ENCODE results near the gene NSMCE1.
A peak's percentile ranks its signal among the peaks of the same experiment; 100 is the strongest.

The NSMCE1 gene

DNA sequence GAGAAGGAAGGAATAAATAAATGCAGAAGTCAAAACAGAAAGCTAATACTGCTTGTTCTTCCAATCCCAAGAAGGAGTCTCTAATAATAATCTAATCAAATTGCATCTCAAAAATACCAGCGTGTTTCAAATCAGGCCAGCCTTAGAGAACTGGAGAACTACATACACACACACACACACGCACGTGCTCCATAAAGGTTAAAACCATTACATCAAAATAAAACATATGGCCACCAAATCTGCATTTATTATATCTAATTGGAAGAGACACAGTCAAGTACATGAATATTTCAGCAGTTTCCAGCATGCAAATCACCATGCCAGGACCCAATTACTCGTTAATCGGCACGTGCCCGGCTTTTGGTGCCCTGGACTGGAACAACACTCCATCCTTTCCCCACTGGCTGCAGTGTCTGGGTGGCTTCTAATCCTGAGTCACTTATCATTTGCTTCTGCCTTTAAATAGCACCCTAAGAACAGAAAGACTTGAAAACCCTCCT is 85.6 kb downstream of the NSMCE1 start:
- peaks cover 0 to 18% of the 10 kb centered on the region in 2 donors for H3K27me3 ChIP-seq
- H3K36me3 ChIP-seq = no peaks in the 10 kb centered on the region
- TF ChIP-seq, protein P1, sequence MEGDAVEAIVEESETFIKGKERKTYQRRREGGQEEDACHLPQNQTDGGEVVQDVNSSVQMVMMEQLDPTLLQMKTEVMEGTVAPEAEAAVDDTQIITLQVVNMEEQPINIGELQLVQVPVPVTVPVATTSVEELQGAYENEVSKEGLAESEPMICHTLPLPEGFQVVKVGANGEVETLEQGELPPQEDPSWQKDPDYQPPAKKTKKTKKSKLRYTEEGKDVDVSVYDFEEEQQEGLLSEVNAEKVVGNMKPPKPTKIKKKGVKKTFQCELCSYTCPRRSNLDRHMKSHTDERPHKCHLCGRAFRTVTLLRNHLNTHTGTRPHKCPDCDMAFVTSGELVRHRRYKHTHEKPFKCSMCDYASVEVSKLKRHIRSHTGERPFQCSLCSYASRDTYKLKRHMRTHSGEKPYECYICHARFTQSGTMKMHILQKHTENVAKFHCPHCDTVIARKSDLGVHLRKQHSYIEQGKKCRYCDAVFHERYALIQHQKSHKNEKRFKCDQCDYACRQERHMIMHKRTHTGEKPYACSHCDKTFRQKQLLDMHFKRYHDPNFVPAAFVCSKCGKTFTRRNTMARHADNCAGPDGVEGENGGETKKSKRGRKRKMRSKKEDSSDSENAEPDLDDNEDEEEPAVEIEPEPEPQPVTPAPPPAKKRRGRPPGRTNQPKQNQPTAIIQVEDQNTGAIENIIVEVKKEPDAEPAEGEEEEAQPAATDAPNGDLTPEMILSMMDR (IDR thresholded peaks at IDR 0.05) = no peak
- H3K4me1 ChIP-seq = peaks cover 0 to 4% (median 0%) of the 10 kb centered on the region in 4 donors
- no peak for DNase-seq
- H3K4me3 ChIP-seq = no peak overlapping the region
- no peak overlapping the region for H3K27ac ChIP-seq
- H3K9me3 ChIP-seq = no peaks in the 10 kb centered on the region
- intact Hi-C loops (cut with DNase I; ENCODE audit: low total_unique reads) = loop anchor here (5.0 kb wide), 1 partner anchor 274 kb away; no protein-coding TSS in a partner anchor

DNA sequence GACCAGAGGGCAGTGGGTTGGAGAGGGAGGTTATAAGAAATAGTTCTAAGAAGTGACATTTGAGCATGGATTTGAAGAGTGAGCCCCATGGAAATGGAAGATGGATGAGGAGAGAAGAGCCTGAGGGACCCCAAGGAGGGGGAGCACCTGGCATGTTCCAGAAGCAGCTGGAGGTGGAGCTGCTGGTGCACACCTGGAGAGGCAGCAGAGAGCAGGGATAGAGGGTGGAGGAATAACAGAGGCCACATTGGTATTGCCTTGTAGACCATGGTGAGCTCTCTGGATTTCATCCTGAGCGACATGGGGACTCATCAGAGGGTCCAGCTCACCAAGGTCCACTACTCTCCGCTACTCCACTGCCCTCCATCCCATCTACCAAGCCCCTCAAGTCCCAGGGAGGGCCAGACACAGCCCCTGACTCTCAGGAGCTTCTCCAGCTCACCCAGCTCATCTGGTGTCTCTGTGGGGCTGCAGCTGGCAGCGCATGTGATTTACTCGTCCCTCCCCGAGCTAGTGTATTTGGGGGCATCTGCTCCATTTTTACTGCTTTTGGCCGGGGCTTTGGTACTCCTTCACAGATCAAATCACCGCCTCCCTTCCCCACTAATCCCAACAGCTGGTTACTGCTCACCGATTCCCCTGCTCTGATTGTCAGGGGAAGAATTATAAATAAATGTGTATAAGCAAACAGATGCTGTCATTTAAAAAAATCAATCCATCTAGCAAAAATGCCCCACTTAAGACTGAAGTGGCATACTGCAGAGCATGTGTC is 87.4 kb downstream of the NSMCE1 start:
- H3K27me3 ChIP-seq = peaks cover 0 to 18% of the 10 kb centered on the region in 2 donors
- intact Hi-C loops (cut with DNase I; ENCODE audit: low total_unique reads) = loop anchor here (5.0 kb wide), 1 partner anchor 276 kb away; no protein-coding TSS in a partner anchor
- DNase-seq = no peak
- TF ChIP-seq, protein P1 (IDR thresholded peaks at IDR 0.05) = no peak
- no peak overlapping the region for H3K27ac ChIP-seq
- H3K9me3 ChIP-seq = no peaks in the 10 kb centered on the region
- H3K36me3 ChIP-seq = no peaks in the 10 kb centered on the region
- no peak overlapping the region for H3K4me3 ChIP-seq
- peaks cover 0 to 4% (median 0%) of the 10 kb centered on the region in 4 donors for H3K4me1 ChIP-seq

DNA sequence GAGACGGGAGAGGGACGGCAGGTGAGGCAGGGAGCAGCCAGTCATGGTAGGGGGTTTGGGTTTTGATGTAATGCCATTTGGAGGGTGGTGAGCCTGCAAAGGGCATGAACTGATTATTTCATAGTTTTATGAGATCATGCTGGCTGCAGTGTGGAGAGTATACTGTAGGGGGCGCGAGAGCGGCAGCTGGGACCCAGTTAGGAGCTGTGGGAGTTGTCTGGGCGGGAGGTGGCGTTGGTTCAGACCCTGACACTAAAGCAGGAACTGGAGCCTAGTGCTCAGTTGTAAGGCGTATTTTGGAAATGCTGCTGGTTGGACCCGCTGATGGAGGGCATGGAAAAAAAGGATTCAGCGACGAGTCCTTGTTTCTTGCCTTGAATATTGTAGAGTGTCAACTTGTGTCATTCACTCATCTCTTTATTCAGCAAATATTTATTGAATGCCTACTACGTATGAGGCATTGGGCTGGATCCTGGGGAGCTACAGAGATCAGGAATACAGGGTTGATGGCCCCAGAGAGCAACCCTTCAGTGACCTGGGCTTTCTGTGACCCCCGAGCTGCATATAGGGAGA is 89.0 kb downstream of the NSMCE1 start:
- H3K27ac ChIP-seq = no peak overlapping the region
- intact Hi-C loops (cut with DNase I; ENCODE audit: low total_unique reads) = loop anchor here (2.0 to 5.0 kb wide), 2 partner anchors 189 to 278 kb away; no protein-coding TSS in a partner anchor
- DNase-seq = peak; percentile 90 to 91

DNA sequence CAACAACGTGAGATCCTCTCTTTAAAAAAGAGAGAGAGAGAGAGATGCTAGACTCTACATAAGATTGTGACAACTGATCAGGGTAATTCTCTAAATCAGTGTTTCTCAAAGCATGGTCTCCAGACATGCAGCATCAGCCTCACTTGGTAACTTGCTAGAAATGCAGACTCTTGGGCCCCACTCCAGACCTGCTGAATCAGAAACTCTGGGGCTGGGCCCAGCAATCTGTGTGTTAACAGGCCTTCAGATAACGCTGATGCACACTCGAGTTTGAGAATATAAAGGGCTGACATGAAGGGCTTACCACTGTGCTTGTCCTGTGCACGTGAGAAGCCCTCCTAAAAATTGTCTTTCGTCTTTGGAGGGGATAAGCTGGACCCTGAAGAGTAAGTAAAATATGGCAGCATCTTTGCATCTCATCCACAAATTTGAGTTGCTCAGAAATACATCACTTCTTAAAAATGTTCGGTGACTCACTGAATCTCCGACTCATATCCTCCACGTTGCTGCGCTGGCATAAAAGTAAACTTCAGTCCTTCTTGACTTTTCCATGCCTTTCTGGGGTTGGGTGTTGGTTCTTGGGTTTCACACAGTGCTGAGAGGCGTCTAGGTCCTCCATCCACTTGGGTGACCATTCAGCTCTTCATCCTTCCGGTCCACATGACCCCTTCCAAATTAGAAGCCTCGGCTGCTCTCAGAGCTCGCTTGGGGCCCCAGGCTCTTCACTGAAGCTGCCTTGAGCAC is 91.4 kb downstream of the NSMCE1 start:
- H3K9me3 ChIP-seq = no peaks in the 10 kb centered on the region
- no peaks in the 10 kb centered on the region for H3K36me3 ChIP-seq
- peaks cover 0 to 4% (median 0%) of the 10 kb centered on the region in 4 donors for H3K4me1 ChIP-seq
- DNase-seq = no peak
- peaks cover 0 to 18% of the 10 kb centered on the region in 2 donors for H3K27me3 ChIP-seq
- TF ChIP-seq, protein P1 (IDR thresholded peaks at IDR 0.05) = no peak
- H3K4me3 ChIP-seq = no peak overlapping the region
- no peak overlapping the region for H3K27ac ChIP-seq
- intact Hi-C loops (cut with DNase I; ENCODE audit: low total_unique reads) = no loop called here

More for the DNA sequence above, 89.0 kb downstream of the NSMCE1 start:
- no peak overlapping the region for H3K4me3 ChIP-seq
- TF ChIP-seq, protein P1 (IDR thresholded peaks at IDR 0.05) = peak; percentile 90
- no peaks in the 10 kb centered on the region for H3K36me3 ChIP-seq
- H3K9me3 ChIP-seq = no peaks in the 10 kb centered on the region
- H3K27me3 ChIP-seq = peaks cover 0 to 18% of the 10 kb centered on the region in 2 donors
- H3K4me1 ChIP-seq = peaks cover 0 to 4% (median 0%) of the 10 kb centered on the region in 4 donors

DNA sequence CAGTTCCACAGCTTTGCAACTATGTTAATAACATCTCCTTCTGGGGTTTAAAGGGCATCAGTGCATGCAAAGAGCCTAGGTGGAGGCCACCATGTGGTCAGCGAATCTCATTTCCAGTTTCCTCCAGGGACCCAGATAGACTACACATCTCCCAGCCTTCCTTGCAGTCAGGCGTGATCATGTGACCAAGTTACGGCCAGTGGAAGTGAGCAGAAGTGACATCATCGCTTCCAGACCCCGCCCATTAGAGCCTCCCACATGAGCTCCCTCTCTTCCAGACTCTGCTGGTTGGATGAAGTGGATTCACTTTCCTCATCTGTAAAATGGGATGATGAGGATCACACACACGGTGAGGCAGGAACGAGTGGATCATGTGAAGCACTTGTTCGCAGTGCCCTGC is 92.7 kb downstream of the NSMCE1 start:
- Histone ChIP-seq H3K4me1 (peaks cover 0 to 4% (median 0%) of the 10 kb centered on the region in 4 donors), H3K4me3 (no peak overlapping the region), H3K27me3 (peaks cover 0 to 6% of the 10 kb centered on the region in 2 donors), H3K27ac (no peak overlapping the region), H3K36me3 (no peaks in the 10 kb centered on the region), H3K9me3 (no peaks in the 10 kb centered on the region)
- no peak for DNase-seq
- TF ChIP-seq, protein P1 (IDR thresholded peaks at IDR 0.05) = no peak
- intact Hi-C loops (cut with DNase I; ENCODE audit: low total_unique reads) = no loop called here

Measured in tibial artery (tissue), 4 donors.